Keratinocyte (primary cell): ENCODE measurements around the gene MSL1. TPM values are rescaled to one million over a fixed set of nuclear protein-coding genes. Genes with fewer than 3 reads are reported as not detected.

Experiments used
- DNase-seq: peaks from one replicate; pipeline ENCODE4 v3.0.0-alpha.2; 2011; ENCODE audit warnings: low read depth, missing footprints, low spot score
- FAIRE-seq: peaks from 2 replicates; lab custom pipeline; 2011; peaks lifted over from hg19 to GRCh38; lab: Jason Lieb, UNC
- H2AFZ ChIP-seq: 2 replicates; pipeline ENCODE4 v1.6.0; 2012; ENCODE audit warnings: low read length, control low read depth, inconsistent platforms; ENCODE audit not compliant: control insufficient read depth
- H3K27ac ChIP-seq: 2 replicates; pipeline ENCODE4 v1.5.1; 2011; ENCODE audit warnings: low read length; ENCODE audit not compliant: control insufficient read depth, insufficient read depth
- H3K27me3 ChIP-seq: 3 replicates; pipeline ENCODE4 v1.6.0; 2011; ENCODE audit warnings: low read length; ENCODE audit not compliant: control insufficient read depth, insufficient read depth; ENCODE audit errors: extremely low read depth
- H3K36me3 ChIP-seq, 2 experiments: 2 replicates in 1 of 2; 3 replicates in 1 of 2; pipeline ENCODE4 v1.5.1; 2011; ENCODE audit warnings: low read length in 2 of 2, mild to moderate bottlenecking in 1 of 2; ENCODE audit not compliant: control insufficient read depth in 2 of 2, insufficient read depth in 2 of 2; ENCODE audit errors: extremely low read depth in 1 of 2
- H3K4me1 ChIP-seq: 3 replicates; pipeline ENCODE4 v1.5.1; 2011; ENCODE audit warnings: low read length; ENCODE audit not compliant: control insufficient read depth, insufficient read depth; ENCODE audit errors: extremely low read depth
- H3K4me2 ChIP-seq: 3 replicates; pipeline ENCODE4 v1.6.0; 2011; ENCODE audit warnings: low read depth, low read length; ENCODE audit not compliant: control insufficient read depth, insufficient read depth; ENCODE audit errors: extremely low read depth
- H3K4me3 ChIP-seq, 3 experiments: fragments of 200-600 bp in 1 of 3; sonication (generic) in 1 of 3; 2 replicates in 2 of 3; 3 replicates in 1 of 3; pipeline ENCODE4 v1.5.1; 2011 to 2016; ENCODE audit warnings: low read length in 3 of 3, mild to moderate bottlenecking in 3 of 3, control low read depth in 2 of 3, inconsistent platforms in 1 of 3, low read depth in 1 of 3, mixed read lengths in 1 of 3, mixed run types in 1 of 3, moderate library complexity in 1 of 3; ENCODE audit not compliant: control insufficient read depth in 2 of 3, insufficient read depth in 2 of 3; ENCODE audit errors: extremely low read depth in 1 of 3
- H3K79me2 ChIP-seq: 2 replicates; pipeline ENCODE4 v1.6.0; 2012; ENCODE audit warnings: low read length; ENCODE audit not compliant: control insufficient read depth, insufficient read depth
- H3K9ac ChIP-seq: 3 replicates; pipeline ENCODE4 v1.6.0; 2011; ENCODE audit warnings: low read length; ENCODE audit not compliant: control insufficient read depth, insufficient read depth; ENCODE audit errors: extremely low read depth
- H3K9me1 ChIP-seq: 3 replicates; pipeline ENCODE4 v1.6.0; 2011; ENCODE audit warnings: low read length; ENCODE audit not compliant: control insufficient read depth, insufficient read depth; ENCODE audit errors: extremely low read depth
- H3K9me3 ChIP-seq: 2 replicates; pipeline ENCODE4 v1.5.1; 2012; ENCODE audit warnings: low read depth, low read length; ENCODE audit not compliant: control insufficient read depth
- H4K20me1 ChIP-seq: 3 replicates; pipeline ENCODE4 v1.6.0; 2011; ENCODE audit warnings: low read length; ENCODE audit not compliant: control insufficient read depth, insufficient read depth; ENCODE audit errors: extremely low read depth
- EZH2 ChIP-seq: IDR thresholded peaks from one replicate; pipeline ENCODE4 v1.6.1; 2012; ENCODE audit warnings: inconsistent platforms, mild to moderate bottlenecking, low read length, moderate library complexity
- dilution Hi-C: fragments of 300-500 bp; cut with MboI; formaldehyde crosslinking; loops from one replicate; pipeline ENCODE4 v1.7.0; 2020; ENCODE audit warnings: low sequenced_read_pairs; ENCODE audit not compliant: extremely low pct_ligation_motif_present
- polyA plus RNA-seq, 5 experiments: library from polyadenylated mRNA; depleted of rRNA in 3 of 5; stranded (reverse) in 3 of 5; stranded (forward) in 1 of 5; unstranded in 1 of 5; fragments of >200 nt; gene quantifications; 1 replicate in 1 of 5; 2 replicates in 3 of 5; 3 replicates in 1 of 5; pipeline versions ENCODE4 v1.2.1 to v1.2.3, GENCODE V29; 2011 to 2012; ENCODE audit warnings: missing spikeins in 2 of 5, low read depth in 1 of 5, low replicate concordance in 1 of 5
- TF ChIP-seq, protein P1 (sequence below), 3 experiments: IDR thresholded peaks in 1 of 3; conservative IDR thresholded peaks in 1 of 3; optimal IDR thresholded peaks in 1 of 3; 2 replicates in 2 of 3; 3 replicates in 1 of 3; pipeline versions ENCODE3 to v1.5.1; 2011; ENCODE audit warnings: low read length in 3 of 3, mild to moderate bottlenecking in 3 of 3, moderate library complexity in 2 of 3, control low read depth in 1 of 3, inconsistent platforms in 1 of 3; ENCODE audit not compliant: insufficient read depth in 2 of 3; ENCODE audit errors: extremely low read depth in 1 of 3

The MSL1 gene
- polyA plus RNA-seq, 1 donor (not counting 4 experiments of a cell fraction or from before 2014, with no cell fraction given): 66.8 TPM

- no peaks in the 10 kb centered on the region for H3K36me3 ChIP-seq
- no peak overlapping the region for H2AFZ ChIP-seq
- no peak overlapping the region for H3K4me2 ChIP-seq
- H3K9ac ChIP-seq: no peak overlapping the region
- peaks cover 57% of the 10 kb centered on the region for H3K4me1 ChIP-seq
- H3K27me3 ChIP-seq: no peaks in the 10 kb centered on the region
- FAIRE-seq (no peak), DNase-seq (no peak)
- no peaks in the 10 kb centered on the region for H3K79me2 ChIP-seq
- dilution Hi-C loops: no loop called here
- TF ChIP-seq, protein P1, sequence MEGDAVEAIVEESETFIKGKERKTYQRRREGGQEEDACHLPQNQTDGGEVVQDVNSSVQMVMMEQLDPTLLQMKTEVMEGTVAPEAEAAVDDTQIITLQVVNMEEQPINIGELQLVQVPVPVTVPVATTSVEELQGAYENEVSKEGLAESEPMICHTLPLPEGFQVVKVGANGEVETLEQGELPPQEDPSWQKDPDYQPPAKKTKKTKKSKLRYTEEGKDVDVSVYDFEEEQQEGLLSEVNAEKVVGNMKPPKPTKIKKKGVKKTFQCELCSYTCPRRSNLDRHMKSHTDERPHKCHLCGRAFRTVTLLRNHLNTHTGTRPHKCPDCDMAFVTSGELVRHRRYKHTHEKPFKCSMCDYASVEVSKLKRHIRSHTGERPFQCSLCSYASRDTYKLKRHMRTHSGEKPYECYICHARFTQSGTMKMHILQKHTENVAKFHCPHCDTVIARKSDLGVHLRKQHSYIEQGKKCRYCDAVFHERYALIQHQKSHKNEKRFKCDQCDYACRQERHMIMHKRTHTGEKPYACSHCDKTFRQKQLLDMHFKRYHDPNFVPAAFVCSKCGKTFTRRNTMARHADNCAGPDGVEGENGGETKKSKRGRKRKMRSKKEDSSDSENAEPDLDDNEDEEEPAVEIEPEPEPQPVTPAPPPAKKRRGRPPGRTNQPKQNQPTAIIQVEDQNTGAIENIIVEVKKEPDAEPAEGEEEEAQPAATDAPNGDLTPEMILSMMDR (optimal IDR thresholded peaks at IDR 0.05 in 1 of 3, IDR thresholded peaks at IDR 0.05 in 1 of 3, conservative IDR thresholded peaks at IDR 0.05 in 1 of 3; ENCODE audit: extremely low read depth in 1 of 3, insufficient read depth in 2 of 3, low read length in 3 of 3): no peak
- no peak for TF ChIP-seq EZH2
- H3K9me3 ChIP-seq: no peaks in the 10 kb centered on the region
- no peak overlapping the region for H3K27ac ChIP-seq
- no peaks in the 10 kb centered on the region for H3K9me1 ChIP-seq
- H3K4me3 ChIP-seq: no peak overlapping the region
- no peaks in the 10 kb centered on the region for H4K20me1 ChIP-seq
These were observed 48.9 kb upstream of the MSL1 start for GRCh38 chr17:40072735-40073346.

- no peak overlapping the region for H3K4me3 ChIP-seq
- no peak for DNase-seq
- no peaks in the 10 kb centered on the region for H3K27me3 ChIP-seq
- no peak overlapping the region for H2AFZ ChIP-seq
- H4K20me1 ChIP-seq: no peaks in the 10 kb centered on the region
- no peaks in the 10 kb centered on the region for H3K36me3 ChIP-seq
- H3K27ac ChIP-seq: no peak overlapping the region
- H3K79me2 ChIP-seq: no peaks in the 10 kb centered on the region
- no peak for FAIRE-seq
- TF ChIP-seq, protein P1 (optimal IDR thresholded peaks at IDR 0.05 in 1 of 3, IDR thresholded peaks at IDR 0.05 in 1 of 3, conservative IDR thresholded peaks at IDR 0.05 in 1 of 3; ENCODE audit: extremely low read depth in 1 of 3, insufficient read depth in 2 of 3, low read length in 3 of 3): no peak
- TF ChIP-seq EZH2: no peak
- no peak overlapping the region for H3K4me2 ChIP-seq
- dilution Hi-C loops: no loop called here
- no peak overlapping the region for H3K9ac ChIP-seq
- H3K4me1 ChIP-seq: peaks cover 49% of the 10 kb centered on the region
- H3K9me3 ChIP-seq: no peaks in the 10 kb centered on the region
- no peaks in the 10 kb centered on the region for H3K9me1 ChIP-seq
These were observed 48.2 kb upstream of the MSL1 start for GRCh38 chr17:40073454-40074174.
